Measurements from ENCODE around the gene CUX1. TPM values are rescaled to one million over a fixed set of nuclear protein-coding genes. Genes with fewer than 3 reads are reported as not detected.
"Not testable (repeated sequence)": the region's sequence is repeated elsewhere in the genome, so short reads cannot be mapped to it uniquely, and the experiment has no call there.

CUX1 gene
- total RNA-seq, 4 donors from 2014 or later: 40.8 to 62.1 (median 43.8) TPM

DNA sequence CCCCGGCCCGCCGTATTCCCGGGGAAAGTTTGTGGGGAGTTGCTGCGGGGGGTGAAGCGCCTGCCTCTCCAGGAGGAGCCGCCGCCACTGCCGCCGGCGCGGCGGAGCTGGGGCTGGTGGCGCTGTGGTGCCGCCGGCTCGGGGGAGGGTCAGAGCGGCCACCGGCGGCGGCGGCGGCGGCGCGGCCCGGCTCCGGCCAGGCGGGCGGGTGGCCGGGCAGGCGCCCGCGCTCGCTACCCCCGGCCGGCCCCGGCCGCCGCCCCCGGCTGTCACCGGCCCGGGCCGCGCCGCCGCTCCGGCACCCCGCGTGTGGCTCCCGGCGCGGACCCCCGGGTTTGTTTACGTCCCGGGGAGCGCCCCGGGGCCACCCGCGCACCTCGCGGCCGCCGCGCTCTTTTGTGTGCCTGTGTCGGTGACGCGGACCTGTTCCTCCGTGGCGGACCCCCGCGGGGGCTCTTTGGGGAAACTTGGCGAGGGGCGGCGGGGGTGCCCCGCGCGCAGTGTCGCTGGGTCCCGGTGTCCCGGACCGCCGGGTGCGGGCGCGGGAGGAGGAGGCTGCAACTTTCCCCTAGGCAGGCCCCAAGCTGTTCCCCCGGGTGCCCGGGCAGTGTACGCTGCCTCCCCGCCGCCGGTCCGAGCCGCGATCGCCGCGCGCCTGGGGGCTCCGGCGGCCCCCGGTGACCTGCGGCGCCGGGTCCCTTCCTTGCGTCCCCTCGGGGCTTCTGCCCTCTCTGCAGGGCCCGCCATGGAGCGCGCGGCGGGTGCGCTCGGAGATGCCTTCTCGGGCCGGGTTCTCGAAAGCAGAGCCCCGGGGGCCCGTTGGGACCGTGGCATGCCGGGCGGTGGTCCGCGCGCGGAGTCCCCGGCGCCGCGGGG lies 593 bp upstream of the CUX1 start:
- 0 to 1% methylated on average over 42 to 78 of the region's 130 CpGs for whole genome bisulfite sequencing, 2 donors
- intact Hi-C loops (cut with DNase I; ENCODE audit: low total_unique reads): loop anchor here (10.0 kb wide), 1 partner anchor 418 kb away; no protein-coding TSS in a partner anchor
- peak overlapping the region; percentile 59 for H3K4me3 ChIP-seq (ENCODE audit: low read depth, poor library complexity, severe bottlenecking)
- peak in 1 of 2 donors; percentile 84 for DNase-seq (ENCODE audit: low spot score in 2 of 2)
- TF ChIP-seq, protein P1, sequence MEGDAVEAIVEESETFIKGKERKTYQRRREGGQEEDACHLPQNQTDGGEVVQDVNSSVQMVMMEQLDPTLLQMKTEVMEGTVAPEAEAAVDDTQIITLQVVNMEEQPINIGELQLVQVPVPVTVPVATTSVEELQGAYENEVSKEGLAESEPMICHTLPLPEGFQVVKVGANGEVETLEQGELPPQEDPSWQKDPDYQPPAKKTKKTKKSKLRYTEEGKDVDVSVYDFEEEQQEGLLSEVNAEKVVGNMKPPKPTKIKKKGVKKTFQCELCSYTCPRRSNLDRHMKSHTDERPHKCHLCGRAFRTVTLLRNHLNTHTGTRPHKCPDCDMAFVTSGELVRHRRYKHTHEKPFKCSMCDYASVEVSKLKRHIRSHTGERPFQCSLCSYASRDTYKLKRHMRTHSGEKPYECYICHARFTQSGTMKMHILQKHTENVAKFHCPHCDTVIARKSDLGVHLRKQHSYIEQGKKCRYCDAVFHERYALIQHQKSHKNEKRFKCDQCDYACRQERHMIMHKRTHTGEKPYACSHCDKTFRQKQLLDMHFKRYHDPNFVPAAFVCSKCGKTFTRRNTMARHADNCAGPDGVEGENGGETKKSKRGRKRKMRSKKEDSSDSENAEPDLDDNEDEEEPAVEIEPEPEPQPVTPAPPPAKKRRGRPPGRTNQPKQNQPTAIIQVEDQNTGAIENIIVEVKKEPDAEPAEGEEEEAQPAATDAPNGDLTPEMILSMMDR (IDR thresholded peaks at IDR 0.05): no peak
- no peak for TF ChIP-seq POLR2A (IDR thresholded peaks at IDR 0.05)

DNA sequence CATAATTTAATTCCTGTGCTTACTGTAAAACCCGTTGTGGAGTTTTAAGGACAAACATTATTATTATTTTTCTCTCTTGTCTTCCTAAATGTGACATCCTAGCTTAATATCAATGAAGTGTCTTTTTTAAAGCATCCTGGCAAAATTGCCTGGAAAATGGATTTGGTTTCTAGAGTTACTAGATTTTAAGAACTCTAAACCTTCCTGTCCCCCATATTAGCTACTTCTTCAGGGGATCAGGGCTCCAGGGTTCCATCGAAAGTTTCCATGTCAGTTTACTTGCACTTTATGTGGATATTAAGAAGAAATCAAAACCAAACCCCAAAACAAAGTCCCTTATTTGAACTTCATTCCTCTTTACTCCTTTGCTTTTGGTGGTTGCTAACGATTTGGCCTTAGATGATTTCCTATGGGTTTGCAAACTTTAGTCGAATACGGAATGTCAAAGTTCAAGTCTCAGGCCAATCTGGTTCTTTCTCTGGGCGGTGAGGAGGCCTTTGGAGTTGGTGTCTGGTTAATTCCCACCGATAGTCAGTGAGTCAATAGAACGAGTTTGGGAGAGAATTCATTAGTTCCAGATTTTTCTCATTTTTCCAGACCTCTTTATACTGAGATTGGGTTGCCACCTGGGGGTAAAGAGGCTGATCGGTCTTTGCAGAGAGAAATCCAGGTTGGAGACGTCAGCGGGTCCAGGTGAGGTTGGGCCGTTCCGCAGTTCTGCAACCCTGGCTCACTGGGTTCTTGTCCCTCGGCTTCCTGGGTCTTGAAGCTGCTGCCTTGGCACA lies 1.1 kb downstream of the CUX1 start:
- TF ChIP-seq, protein P1 (IDR thresholded peaks at IDR 0.05): no peak
- no peak for TF ChIP-seq POLR2A (IDR thresholded peaks at IDR 0.05)
- no peak overlapping the region for H3K4me3 ChIP-seq (ENCODE audit: low read depth, poor library complexity, severe bottlenecking)
- WGBS, 2 donors: 89% methylated on average over 14 of the region's 14 CpGs
- intact Hi-C loops (cut with DNase I; ENCODE audit: low total_unique reads): loop anchor here (10.0 kb wide), 1 partner anchor 416 kb away; no protein-coding TSS in a partner anchor
- peak in 1 of 2 donors; percentile 74 for DNase-seq (ENCODE audit: low spot score in 2 of 2)

DNA sequence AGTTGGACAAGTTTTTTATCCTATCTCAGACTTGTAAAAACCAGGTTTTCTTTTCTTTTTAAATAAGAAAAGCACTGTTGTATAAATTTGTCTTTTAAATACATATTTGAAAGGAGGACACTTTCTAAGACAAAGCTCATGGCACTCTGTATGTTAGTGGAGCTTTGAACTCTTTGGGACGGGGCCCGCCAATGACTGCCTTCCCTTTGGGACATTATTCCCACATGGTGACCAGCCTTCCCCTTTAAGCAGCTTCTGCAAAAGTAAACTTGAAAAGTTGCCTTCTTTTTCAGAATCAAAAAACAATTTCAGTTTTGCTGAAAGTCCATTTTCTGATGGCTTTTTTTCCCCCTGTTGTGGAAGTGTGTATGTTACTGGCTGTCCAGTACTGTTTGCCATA lies 1.8 kb downstream of the CUX1 start:
- intact Hi-C loops (cut with DNase I; ENCODE audit: low total_unique reads): loop anchor here (10.0 kb wide), 1 partner anchor 416 kb away; no protein-coding TSS in a partner anchor
- WGBS, 2 donors: 86 to 87% methylated on average over 2 of the region's 2 CpGs
- H3K4me3 ChIP-seq (ENCODE audit: low read depth, poor library complexity, severe bottlenecking): no peak overlapping the region
- peak in 1 of 2 donors; percentile 49 for DNase-seq (ENCODE audit: low spot score in 2 of 2)
- no peak for TF ChIP-seq POLR2A (IDR thresholded peaks at IDR 0.05)
- TF ChIP-seq, protein P1 (IDR thresholded peaks at IDR 0.05): no peak

DNA sequence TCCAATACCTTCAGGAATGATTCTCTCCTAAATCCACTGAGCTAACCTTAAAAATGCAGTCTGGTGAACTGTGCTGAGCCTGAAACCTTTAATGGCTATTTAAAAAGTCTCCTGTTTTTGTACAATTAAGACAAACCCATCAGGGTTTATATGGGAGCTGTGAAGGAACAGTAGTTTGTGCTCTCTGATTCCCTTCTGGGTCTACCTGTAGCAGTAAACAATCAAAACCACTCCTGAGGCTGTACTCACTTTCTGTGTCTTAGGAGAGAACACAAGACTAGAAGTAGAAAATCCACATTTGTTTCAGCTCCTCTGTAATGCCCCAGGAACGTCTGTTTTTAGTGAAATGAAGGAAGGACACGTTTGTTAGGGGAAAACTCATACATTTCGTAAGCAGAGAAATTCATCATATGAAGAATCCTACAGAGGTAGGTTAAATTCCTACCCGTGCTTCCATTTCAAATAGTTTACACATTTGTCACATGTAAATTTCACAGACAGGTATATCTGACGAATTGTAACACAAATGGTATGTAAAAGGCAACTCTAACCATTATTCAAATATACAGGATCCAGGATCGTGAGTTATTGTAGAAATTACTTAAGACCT lies 2.6 kb downstream of the CUX1 start:
- WGBS, 2 donors: 81 to 85% methylated on average over 6 of the region's 6 CpGs
- H3K4me3 ChIP-seq (ENCODE audit: low read depth, poor library complexity, severe bottlenecking): no peak overlapping the region
- no peak for DNase-seq (ENCODE audit: low spot score in 2 of 2)
- TF ChIP-seq POLR2A (IDR thresholded peaks at IDR 0.05): no peak
- TF ChIP-seq, protein P1 (IDR thresholded peaks at IDR 0.05): no peak
- intact Hi-C loops (cut with DNase I; ENCODE audit: low total_unique reads): loop anchor here (10.0 kb wide), 1 partner anchor 415 kb away; no protein-coding TSS in a partner anchor

DNA sequence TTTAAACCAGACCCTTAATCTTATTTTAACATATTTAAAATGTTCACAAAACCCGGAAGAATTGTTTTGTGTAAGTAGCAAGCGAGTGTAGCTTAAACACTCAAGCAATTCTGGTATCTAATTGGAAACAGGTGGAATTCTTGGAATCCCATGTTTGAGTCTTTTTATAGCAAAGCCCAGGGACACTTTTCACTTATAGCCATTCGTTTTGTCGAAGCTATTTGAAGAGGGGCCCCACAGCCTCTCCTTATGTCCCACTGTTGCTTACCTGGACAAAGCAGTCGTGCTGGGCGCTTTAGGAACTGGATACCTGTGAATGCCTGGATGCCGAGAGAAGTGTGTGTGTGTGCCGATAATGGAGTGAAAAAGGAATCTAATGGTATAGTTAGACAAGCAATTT lies 3.3 kb downstream of the CUX1 start:
- peak in 1 of 2 donors; percentile 48 for DNase-seq (ENCODE audit: low spot score in 2 of 2)
- intact Hi-C loops (cut with DNase I; ENCODE audit: low total_unique reads): no loop called here
- no peak overlapping the region for H3K4me3 ChIP-seq (ENCODE audit: low read depth, poor library complexity, severe bottlenecking)
- TF ChIP-seq, protein P1 (IDR thresholded peaks at IDR 0.05): no peak
- no peak for TF ChIP-seq POLR2A (IDR thresholded peaks at IDR 0.05)
- 75 to 85% methylated on average over 8 of the region's 8 CpGs for WGBS, 2 donors

DNA sequence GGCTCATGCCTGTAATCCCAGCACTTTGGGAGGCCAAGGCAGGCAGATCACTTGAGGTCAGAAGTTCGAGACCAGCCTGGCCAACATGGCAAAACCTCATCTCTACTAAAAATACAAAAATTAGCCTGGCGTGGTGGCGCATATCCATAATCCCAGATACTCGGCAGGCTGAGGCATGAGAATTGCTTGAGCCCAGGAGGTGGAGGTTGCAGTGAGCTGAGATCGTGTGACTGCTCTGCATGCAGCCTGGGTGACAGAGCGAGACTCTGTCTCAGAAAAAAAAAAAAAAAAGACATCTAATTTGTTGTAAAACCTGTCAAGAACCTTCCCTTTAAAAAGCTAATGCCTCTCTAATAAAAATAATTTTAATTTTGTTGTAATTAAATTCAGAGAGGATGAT lies 5.2 kb downstream of the CUX1 start:
- WGBS, 2 donors: 77 to 86% methylated on average over 6 of the region's 6 CpGs
- intact Hi-C loops (cut with DNase I; ENCODE audit: low total_unique reads); DNase-seq (ENCODE audit: low spot score in 2 of 2); H3K4me3 ChIP-seq (ENCODE audit: low read depth, poor library complexity, severe bottlenecking): not testable (repeated sequence)

Measured in lower leg skin (tissue), 4 donors.